Peyer's patch (tissue), 4 donors: ENCODE measurements around the gene TMOD3. TPM values are rescaled to one million over a fixed set of nuclear protein-coding genes. Genes with fewer than 3 reads are reported as not detected.

Experiments used
- small RNA-seq, 2 donors: library from RNA; depleted of rRNA; stranded (forward); fragments of <200 nt; gene quantifications; one replicate each; pipeline ENCODE3, GENCODE V24; 2016
- total RNA-seq, 4 donors: library from RNA; depleted of rRNA; stranded (reverse); fragments of >200 nt; gene quantifications; one replicate each; pipeline ENCODE4 v1.1.0, GENCODE V29; 2016

The TMOD3 gene
- total RNA-seq, 4 donors from 2014 or later, result 39.3 to 51.8 (median 42.0) TPM

Small RNA genes lying within 50 kb of the gene (small RNA-seq; reads per million reads assigned to genes)
- gene AC090971.5 (0 reads per million in 2 donors), gene RF00017 (0 reads per million in 2 donors), gene RF00019 (0 reads per million in 2 donors), gene RNU6-90P (0 reads per million in 2 donors)

Other genes with a start within 250 kb of the TMOD3 start
- gene DMXL2, start 206.9 kb upstream of the TMOD3 start, total RNA-seq, result 10 to 100 TPM; 34.7 to 81.2 (median 69.3) TPM
- 1 to 10 TPM in 2 of 4 donors, under 1 TPM in 2; 0.40 to 1.7 (median 0.95) TPM for gene SCG3, start 148.2 kb upstream of the TMOD3 start, total RNA-seq
- gene LYSMD2, start 92.0 kb upstream of the TMOD3 start, total RNA-seq, result 10 to 100 TPM; 12.7 to 26.4 (median 16.0) TPM
- 10 to 100 TPM in 1 of 4 donors, 1 to 10 TPM in 3; 4.0 to 25.6 (median 6.6) TPM for gene TMOD2, start 78.1 kb upstream of the TMOD3 start, total RNA-seq
- 10 to 100 TPM; 23.9 to 53.6 (median 27.3) TPM for gene LEO1, start 142.1 kb downstream of the TMOD3 start, total RNA-seq
- 100 to 1,000 TPM in 1 of 4 donors, 10 to 100 TPM in 3; 41.3 to 112 (median 72.3) TPM for gene MAPK6, start 189.6 kb downstream of the TMOD3 start, total RNA-seq